BE2C (cell line): ENCODE results near the gene NUP160.
A peak's percentile ranks its signal among the peaks of the same experiment; 100 is the strongest.

Experiments used
- DNase-seq: peaks from one replicate; pipeline ENCODE4 v3.0.0-alpha.2; 2020
- H3K27me3 ChIP-seq: fragments of 250-450 bp; sonication (Bioruptor Pico); 2 replicates; pipeline ENCODE4 v1.5.1; 2020; ENCODE audit warnings: mild to moderate bottlenecking
- H3K36me3 ChIP-seq: fragments of 250-450 bp; sonication (Bioruptor Pico); 2 replicates; pipeline ENCODE4 v1.5.1; 2020; ENCODE audit warnings: mild to moderate bottlenecking
- H3K4me1 ChIP-seq: fragments of 250-450 bp; sonication (Bioruptor Pico); 2 replicates; pipeline ENCODE4 v1.5.1; 2020
- H3K4me3 ChIP-seq: 2 replicates; pipeline ENCODE4 v1.5.1; 2011; ENCODE audit warnings: low read depth, low read length
- H3K9me3 ChIP-seq: fragments of 250-450 bp; sonication (Bioruptor Pico); 2 replicates; pipeline ENCODE4 v1.5.1; 2020
- CTCF ChIP-seq: IDR thresholded peaks from 2 replicates; pipeline ENCODE4 v1.5.1; 2012; ENCODE audit warnings: mild to moderate bottlenecking, low read depth, low read length

Gene NUP160

GRCh38 chr11:47863189-47863897 is 15.2 kb upstream of the NUP160 start:
- no peak for TF ChIP-seq CTCF
- H3K36me3 ChIP-seq = no peaks in the 10 kb centered on the region
- peak overlapping the region; percentile 16; the same call in 1 of the 2 replicates for H3K4me3 ChIP-seq
- no peaks in the 10 kb centered on the region for H3K27me3 ChIP-seq
- H3K4me1 ChIP-seq = no peaks in the 10 kb centered on the region
- H3K9me3 ChIP-seq = no peaks in the 10 kb centered on the region
- DNase-seq = no peak

GRCh38 chr11:47861728-47862127 is 13.6 kb upstream of the NUP160 start:
- H3K4me3 ChIP-seq = no peak overlapping the region
- no peaks in the 10 kb centered on the region for H3K27me3 ChIP-seq
- H3K4me1 ChIP-seq = no peaks in the 10 kb centered on the region
- no peak for TF ChIP-seq CTCF
- H3K36me3 ChIP-seq = no peaks in the 10 kb centered on the region
- no peaks in the 10 kb centered on the region for H3K9me3 ChIP-seq
- DNase-seq = no peak

- H3K4me3 ChIP-seq = no peak overlapping the region
- no peaks in the 10 kb centered on the region for H3K27me3 ChIP-seq
- H3K4me1 ChIP-seq = no peaks in the 10 kb centered on the region
- no peak for DNase-seq
- H3K36me3 ChIP-seq = no peaks in the 10 kb centered on the region
- TF ChIP-seq CTCF = no peak
- H3K9me3 ChIP-seq = no peaks in the 10 kb centered on the region
Observed at GRCh38 chr11:47860536-47860935, 12.4 kb upstream of the NUP160 start.

- no peak for DNase-seq
- H3K36me3 ChIP-seq = no peaks in the 10 kb centered on the region
- TF ChIP-seq CTCF = no peak
- H3K4me3 ChIP-seq = no peak overlapping the region
- H3K9me3 ChIP-seq = no peaks in the 10 kb centered on the region
- H3K4me1 ChIP-seq = no peaks in the 10 kb centered on the region
- H3K27me3 ChIP-seq = no peaks in the 10 kb centered on the region
Observed at GRCh38 chr11:47857892-47858543, 9.9 kb upstream of the NUP160 start.

- H3K4me3 ChIP-seq = no peak overlapping the region
- no peaks in the 10 kb centered on the region for H3K27me3 ChIP-seq
- no peaks in the 10 kb centered on the region for H3K4me1 ChIP-seq
- DNase-seq = no peak
- no peaks in the 10 kb centered on the region for H3K9me3 ChIP-seq
- H3K36me3 ChIP-seq = no peaks in the 10 kb centered on the region
- TF ChIP-seq CTCF = no peak
Observed at GRCh38 chr11:47857485-47857884, 9.3 kb upstream of the NUP160 start.

- Histone ChIP-seq H3K27me3 (no peaks in the 10 kb centered on the region), H3K4me1 (no peaks in the 10 kb centered on the region), H3K4me3 (no peak overlapping the region), H3K36me3 (no peaks in the 10 kb centered on the region), H3K9me3 (no peaks in the 10 kb centered on the region)
- TF ChIP-seq CTCF = no peak
- no peak for DNase-seq
Observed at GRCh38 chr11:47856186-47856585, 8.0 kb upstream of the NUP160 start.
